Stimulated activated CD4-positive, alpha-beta T cell treated with anti-CD3 and anti-CD28 coated beads, Interleukin-4, amount 100 ng/mL, for 48 hours (primary cell): ENCODE measurements around the gene TJP2.
"Not testable (repeated sequence)": the region's sequence is repeated elsewhere in the genome, so short reads cannot be mapped to it uniquely, and the experiment has no call there.

Source experiments
- DNase-seq, 2 donors: peaks; one replicate each; pipeline ENCODE4 v3.0.0-alpha.2; 2020; ENCODE audit warnings: low read depth in 2 of 2

TJP2 gene

DNA sequence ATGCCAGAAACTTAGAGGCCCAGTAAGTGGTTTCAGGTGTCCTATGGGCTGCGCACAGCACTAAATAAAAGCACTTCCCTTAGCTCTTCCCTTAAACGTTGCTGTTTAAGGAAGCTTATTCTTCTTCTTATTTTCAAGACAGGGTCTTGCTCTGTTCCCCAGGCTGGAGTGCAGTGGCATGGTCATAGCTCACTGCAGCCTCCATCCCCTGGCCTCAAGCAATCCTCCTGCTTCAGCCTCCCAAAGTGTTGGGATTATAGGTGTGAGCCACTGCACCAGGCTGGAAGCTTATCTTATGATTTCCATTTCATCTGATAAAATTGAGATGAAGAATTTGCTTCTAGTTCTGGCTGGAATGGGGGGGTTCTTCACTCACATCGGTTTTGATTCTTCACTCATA, 15.6 kb upstream of the TJP2 start:
- DNase-seq = no peak

DNA sequence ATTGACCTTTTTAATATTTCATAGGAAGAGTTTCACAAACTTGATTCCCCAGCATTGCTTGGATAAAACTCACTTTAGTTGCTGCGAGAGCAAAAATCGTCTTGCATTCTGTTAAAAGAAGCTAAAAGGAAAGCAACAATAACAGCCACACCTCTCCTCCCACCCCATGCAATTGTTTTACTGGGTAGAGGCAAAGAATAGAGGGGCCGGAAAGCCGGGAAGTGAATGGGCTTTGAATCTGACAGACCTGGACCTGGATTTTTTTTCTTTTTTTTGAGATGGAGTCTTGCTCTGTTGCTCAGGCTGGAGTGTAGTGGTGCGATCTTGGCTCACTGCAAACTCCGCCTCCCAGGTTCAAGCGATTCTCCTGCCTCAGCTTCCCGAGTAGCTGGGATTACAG, 9.5 kb upstream of the TJP2 start:
- DNase-seq = not testable (repeated sequence)

DNA sequence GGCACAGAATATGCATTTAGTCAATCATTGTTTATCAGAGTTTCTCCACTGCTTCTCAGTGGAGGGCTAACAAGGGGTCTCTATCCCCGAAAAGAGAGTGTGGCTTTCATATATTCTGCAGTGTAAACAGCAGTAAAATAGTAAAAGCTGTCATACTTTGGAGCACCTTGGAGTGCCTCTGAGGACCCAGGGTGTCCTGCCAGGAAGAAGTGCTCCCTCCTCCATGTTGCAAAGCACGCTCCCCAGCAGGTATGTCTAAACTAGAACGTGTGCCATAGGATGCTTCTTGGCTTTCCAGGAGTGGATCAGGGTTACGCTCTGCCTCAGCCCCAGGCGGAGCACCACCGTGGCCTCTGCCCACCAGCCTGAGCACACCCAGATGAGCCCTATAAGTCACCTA, 8.5 kb upstream of the TJP2 start:
- no peak for DNase-seq

DNA sequence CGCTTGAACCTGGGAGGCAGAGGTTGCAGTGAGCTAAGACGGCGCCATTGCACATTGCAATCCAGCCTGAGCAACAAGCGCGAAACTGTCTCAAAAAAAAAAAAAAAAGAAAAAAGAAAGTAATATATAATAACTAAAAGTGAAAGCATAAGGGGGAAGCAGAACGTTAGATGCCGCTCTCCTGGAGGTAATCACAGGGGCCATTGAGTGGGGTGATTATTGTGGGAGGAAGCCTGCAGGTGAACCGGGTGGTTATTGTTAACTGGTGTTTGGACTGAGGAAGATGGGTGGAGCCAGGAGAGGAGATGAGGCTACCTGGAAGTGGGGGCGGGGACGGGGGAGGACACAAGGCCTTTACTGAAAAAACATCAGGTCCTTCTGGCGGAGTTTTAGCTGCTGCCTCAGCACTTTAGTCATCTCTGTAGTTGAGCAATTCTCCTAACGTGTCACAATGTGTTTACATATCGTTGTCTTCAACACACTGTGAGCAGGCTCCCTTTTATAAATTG, 5.3 kb upstream of the TJP2 start:
- peak; percentile 57 to 66 for DNase-seq

DNA sequence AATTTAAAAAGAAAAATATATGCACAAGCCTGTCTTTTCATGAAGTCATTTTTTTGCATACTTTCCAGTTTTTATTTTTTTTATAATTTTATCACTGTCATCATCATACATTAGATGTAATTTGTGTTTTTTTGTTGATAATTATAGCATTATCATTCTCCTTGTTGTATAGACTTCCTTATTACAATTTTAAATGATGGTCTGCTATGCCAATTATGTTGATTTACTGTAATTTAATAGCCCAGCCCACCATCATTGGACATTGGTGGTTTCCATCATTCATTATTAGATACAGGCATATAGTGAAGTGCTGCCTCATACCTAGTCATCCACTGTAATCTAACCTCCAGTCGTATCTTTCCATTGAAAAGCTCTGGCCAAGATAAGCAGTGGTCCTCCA, 3.8 kb upstream of the TJP2 start:
- no peak for DNase-seq

DNA sequence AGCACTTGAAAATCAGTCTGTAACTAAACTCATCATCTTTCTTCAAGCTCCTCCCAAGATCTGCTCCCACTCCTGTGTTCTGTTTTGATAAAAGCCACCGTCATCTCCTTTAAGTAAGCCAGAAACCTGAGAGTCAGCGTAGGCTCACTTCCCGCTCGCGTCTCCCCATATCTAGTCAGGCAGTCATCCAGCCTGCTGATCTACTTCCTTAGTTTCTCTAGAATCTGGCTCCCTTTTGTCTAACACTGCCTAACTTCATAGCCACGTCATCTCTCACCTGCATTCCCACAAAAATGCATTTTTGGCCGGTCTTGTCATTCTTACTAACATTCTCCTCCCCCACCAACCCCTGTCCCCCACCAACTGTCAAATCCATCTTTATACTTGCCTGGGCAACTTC, 3.0 kb upstream of the TJP2 start:
- DNase-seq = no peak

DNA sequence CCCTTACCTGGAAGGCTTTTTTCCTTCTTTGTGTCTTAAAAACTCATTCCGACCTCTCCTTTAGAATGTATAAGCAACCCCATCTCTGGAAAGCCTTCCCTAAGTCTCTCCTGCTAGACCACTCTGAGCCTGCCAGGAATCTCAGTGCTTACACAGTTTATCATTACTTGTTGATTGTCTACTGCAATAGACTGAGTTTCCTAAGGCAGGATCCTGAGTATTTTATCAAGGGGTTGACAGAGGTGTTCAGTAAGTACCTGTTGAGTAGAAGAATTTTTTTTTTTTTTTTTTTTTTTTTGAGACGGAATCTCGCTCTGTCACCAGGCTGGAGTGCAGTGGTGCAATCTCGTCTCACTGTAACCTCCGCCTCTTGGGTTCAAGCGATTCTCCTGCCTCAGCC, 2.6 kb upstream of the TJP2 start:
- no peak for DNase-seq

DNA sequence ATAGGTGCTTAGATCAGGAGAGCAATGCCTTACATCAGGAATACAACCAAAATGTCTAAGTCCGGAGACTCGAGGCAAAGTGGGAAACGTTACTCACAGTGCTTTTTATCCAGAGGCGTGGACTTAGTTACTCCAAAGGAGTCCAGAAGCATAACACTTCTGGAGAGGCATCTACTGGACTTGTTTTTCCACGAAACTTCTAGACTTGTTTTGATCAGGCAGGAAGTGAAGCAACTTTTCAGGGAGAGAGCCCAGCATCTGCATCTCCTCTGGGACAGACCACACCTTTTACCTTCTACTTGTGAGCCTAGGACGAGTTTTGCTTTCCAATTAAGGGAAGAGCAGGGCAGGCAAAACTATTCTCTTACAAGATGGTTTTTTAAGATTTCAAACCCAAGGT, 1.2 kb upstream of the TJP2 start:
- DNase-seq = no peak

DNA sequence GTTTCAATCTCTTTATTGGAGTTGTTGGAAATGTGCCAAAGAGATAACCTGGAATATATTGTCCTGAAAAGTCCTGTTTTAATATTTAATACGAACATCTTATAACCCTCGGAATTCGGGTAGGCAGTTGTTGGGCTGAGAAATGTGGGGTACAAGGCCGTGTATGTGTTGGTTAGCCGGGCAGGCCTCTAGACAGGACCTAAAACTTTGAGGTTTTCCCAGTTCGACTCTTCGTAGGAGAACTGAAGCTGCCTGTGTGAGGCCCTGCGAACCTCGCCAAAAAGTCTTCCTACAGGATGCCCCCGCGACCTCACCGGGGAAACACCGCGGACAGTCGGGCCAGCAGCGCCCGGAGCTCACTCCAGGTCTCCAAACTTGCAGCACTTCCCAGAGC, 583 bp upstream of the TJP2 start:
- DNase-seq = no peak

DNA sequence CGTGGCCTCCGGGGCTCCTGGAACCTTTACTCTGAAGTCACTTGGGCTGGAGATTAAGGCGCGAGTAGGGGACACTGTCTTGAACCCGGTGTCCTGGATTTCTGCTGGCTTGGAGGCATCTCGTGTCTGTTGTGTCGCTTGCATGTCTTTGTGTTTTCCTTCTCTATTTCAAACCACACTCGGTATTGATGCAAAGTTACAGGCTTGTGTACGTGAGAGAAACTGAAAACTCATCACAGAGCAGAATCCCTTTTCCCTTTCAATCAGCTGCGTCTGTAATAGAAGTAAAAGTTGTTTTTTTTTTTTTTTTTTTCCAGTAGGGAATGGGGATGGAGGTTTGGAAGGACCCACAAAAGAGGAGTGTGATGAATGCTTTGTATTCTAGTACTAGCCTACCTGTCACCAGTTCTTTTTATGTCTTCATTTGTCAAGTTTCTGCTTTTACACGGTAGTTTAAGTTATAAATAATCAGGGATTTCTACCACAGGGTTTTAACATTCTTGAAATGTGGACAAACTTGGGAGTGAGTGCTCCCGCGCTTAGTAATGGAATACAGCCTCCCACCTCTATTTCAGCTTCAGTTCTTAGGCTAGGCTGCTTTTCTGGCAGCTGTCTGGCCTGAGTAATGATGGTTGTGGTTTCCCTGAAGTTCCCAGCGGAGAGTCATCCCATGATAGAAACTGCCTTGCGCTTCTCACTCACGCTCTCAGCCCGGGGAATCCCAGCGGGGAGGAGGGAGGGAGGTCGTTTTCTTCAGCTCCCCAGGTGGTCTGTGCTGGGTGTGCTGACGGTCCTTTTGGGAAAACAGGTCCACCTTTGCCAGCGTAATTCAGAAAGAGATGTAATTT, 763 bp downstream of the TJP2 start:
- peak in 1 of 2 donors; percentile 56 for DNase-seq

DNA sequence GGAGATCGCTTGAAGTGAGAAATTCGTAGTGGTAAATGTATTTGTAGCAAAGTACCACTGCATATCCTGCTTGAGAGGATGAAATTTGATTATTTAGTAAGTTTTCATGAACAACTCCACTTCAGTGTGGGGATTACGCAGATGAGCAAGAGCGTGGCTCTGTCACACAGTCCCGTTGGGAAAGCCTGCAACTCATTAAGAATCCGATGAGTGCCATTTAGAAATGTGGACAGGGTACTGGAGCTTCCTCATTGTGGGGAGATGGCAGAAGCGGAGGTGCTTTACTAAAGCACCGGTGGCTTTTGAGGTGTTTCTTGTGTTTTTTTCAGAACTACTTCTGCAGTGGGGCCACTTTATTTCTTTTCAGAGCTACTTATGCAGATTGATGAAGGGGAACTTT, 1.4 kb downstream of the TJP2 start:
- DNase-seq = no peak

DNA sequence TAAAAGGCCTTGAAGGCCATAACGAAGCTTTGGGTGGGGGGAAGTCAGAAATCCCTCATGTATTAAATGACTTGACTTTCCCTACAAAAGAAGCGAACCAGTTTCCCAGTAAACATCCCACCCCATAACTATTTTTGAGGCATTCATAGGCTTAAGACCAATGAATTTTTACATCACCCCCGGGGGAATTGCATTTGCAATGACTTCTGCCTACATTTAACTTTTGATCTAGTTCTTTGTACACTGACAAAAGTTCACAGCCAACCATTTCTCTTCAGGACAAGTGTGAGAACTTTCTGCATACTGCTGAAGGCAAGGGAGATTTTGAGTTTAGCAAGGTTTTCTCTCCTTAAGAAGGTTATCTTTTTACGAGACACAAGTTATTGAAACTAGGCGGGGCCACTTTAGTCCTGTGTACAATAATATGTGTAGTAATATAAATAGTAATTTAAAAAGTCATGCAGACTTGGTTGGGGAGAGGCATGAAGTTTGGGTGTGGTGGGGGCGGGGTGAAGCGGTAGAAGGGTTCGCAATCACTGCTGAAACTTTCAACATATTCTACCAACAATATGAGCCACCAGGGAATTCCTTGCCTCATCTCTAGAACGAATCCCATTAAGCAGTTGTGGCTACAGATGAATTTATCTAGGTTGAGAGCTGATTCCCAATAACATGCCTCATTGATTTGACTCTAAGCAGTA, 2.5 kb downstream of the TJP2 start:
- DNase-seq = no peak

DNA sequence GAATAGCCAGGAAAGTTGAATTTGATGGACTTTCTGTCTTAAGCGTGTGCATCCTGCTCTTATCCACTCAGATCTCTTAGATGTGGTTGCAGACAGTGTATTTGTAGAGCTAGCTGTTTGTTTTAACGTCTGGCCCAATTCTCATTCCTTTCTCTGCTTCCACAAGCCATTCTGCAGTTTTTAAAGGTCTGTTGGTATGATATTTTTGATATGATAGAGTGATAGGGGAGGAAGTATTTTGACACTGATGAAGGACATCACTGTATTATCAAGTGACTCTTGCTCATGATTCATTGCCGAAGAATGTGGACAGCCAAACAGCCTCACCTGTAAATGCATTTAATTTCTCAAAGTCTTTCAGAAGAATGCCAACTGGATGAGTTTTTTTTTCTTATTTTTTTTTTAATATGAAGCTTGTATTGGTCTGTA, 4.5 kb downstream of the TJP2 start:
- DNase-seq = no peak

DNA sequence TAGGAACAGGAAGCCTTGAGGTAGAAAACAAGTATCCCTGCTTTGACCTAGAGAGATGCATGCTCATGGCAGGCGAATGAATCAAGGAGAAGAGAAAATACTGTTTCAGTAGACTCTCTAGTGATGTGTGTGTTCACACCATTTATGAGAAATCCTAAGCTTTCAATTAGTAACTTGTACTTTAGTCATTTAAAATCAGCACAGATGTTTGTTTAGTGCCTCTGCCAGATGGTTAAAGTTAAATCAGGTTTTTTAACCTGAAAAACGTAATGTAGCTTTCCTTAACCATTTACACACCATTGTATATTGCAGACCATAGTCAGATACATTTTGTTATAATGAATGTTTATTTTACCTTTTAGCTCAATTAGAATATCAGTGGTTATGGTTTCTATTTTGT, 5.0 kb downstream of the TJP2 start:
- no peak for DNase-seq

DNA sequence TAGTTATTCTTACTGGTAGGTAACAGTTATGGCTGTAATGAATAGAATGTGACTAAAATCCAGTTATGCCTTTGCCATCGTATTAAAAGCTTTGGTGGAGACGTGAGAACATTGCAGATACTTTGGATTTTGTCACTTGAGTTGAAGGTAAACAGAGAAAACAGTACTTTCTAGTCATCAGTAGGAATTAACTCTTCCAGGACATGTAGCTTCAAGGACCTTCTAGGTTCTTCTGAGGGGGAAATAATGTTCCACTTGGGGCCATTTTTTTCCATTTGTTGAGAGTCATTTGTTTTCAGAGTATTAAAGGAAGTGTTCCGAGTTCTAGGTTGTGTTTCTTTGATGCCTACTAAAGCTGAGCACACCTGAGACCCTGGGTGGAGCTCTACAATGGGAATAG, 6.1 kb downstream of the TJP2 start:
- DNase-seq = no peak

DNA sequence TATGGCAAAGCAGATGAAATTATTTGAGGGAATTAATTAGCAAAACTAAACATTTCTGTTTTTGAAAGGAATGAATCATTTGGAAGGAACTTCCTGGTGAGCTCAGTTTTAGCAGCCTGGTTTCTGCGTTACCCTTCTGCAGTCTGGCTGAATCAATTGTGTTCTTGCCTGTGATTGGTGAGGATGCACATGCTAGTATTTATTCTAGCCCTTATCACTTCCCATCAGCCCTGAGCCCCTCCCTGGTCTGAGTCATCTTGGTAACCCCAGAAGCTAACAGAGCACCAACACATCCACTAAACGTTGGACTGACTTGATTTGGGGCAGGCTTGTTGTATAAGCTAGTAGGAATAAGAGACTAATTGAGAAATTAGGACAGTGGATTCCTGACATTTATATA, 6.6 kb downstream of the TJP2 start:
- DNase-seq = peak in 1 of 2 donors; percentile 42

DNA sequence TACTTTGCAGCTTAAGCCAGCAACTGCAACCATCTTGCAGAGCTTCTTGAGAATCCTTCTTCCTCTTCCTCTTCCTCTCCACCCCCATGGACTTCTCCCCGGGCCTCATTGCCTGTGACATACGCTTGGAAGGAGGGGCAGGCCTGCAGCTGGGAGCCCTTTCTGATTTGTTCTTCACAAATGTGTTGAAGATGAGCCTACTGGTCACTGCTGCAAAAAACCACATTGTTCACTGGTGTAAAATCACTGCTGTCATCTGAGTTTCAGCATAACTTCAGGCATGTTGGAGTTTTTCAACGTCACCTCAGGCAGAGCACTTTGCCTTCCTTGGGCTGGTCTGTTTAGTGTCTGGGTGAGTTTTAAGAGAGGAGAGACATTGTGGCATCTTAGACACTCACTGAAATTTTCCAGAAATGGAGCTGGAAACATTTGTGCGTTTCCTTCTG, 7.9 kb downstream of the TJP2 start:
- no peak for DNase-seq

DNA sequence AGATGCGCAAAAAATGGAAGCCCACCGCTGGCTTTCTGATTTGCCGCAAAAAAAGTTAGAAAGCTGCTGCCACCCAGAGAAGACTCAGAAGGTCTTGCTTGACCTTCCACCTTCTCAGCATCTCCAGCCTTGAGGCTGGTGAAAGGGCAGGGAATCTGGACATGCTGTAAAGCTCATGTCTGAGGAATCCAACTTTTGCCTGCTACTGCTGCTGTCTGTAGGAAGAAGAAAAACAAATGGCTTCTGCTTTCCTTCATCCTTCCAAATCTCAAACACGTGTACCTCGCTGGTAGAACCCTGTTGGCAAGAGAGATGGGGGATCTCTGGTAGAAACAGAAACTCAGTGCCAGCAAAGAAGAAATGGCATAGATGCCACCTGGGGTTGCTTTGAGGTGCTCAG, 10.2 kb downstream of the TJP2 start:
- no peak for DNase-seq

DNA sequence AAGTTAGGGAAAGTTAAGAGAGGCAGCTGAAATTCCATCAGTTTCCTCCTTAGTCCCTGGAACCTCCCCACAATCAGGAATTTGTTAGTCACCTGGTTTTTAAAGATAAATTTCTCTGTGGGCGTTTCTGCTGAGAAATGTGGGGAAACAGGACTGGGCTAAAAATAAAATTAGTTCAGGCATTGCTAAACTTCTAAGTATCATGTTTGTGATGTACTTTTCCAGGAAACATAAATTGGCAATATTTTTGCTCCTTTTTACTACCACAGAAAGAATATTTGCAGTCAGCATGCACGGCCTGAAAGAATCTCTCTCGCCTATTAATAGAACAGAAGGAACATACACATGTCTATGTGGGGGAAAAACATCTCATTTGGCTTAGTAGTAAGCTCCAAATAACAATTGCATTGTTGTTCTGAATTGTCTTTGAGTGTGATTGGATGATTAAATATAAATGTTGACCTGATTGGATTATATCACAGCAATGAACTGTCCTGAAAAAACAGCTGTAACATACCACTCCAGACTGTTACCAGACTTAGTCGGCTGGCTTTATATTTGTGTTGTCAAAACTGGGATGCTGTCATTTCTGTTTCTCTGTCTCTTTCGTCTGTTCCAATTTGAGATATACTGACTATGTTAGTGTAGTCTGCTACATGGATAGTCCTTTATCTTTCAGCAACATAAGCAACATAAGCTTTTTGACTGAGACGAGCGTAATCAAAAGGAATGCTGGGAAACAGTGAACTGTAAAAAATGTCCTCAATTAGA, 12.9 kb downstream of the TJP2 start:
- no peak for DNase-seq

DNA sequence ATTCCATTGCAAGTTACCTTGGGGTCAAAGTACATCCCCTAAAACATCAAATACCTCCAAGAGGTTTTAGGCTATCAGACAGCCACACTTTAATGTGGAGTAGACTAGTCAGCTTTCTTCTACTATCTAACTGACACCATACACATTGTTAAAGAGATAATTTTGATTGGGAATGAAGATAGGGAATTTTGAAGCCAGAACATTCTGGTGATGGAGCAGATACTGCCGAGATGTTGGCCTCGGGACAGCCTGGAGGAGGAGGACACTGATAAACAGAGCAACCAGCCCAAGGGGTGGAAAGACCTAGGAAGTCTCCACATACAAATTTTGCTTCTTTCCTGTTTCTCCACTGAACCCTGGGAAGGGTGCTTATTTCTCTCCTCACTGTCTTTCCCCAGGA, 14.9 kb downstream of the TJP2 start:
- no peak for DNase-seq

DNA sequence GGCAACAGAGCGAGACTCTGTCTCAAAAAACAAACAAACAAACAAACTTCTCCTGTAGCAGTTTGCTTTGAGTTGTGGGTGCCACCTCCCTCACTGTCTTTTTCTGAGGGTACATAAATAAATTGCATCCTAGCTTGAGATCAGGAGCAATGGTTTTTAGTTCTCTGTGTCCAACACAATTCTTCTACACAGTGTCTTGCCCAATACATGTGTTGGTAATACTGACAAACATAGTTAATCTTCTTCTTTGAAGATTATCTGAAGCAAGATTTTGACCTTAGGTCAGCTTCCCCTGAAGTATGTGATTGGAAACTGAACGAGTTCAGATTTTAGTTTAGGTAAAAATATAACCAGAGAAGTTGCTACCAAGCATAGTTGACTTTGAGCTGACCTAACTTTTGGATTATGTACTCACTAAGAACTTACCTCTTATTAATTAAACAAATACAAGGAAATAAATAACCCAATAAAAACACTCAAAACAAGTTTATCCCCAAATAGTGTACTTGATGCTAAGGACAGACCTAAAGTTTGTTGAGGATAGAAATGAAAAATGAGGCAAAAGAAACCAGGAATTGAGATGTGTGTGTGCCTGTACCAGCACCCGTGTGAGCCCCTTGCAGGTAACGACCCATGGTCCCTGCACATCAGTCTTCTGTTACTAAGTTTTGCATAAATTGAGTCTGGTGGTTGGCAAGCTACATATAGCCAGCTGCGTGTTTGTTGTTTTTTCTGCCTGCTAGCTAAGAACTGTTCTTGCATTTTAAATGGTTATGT, 16.2 kb downstream of the TJP2 start:
- no peak for DNase-seq

DNA sequence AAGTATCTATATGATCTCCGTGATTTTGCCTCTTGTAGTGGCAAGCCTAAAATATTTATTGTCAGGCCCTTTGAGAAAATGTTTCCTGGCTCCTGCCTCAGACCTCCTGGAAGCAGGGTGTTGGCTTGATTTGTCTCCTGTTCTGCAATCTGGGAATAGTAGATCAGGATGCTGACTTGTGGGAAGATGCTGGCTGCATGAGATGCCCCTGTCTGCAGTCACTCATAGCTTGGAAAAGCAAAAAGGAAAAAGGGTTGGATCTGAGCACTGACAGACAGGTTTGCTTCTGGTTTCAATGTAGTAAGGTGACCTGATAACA, 16.7 kb downstream of the TJP2 start:
- no peak for DNase-seq
